GM18499 (cell line): Measurements from ENCODE around the gene PPM1D.

Experiments
- ATAC-seq: cut with Tn5 transposase; IDR thresholded peaks from one replicate; pipeline ENCODE4 v1.9.1; 2021; ENCODE audit warnings: moderate number of reproducible peaks; ENCODE audit not compliant: insufficient read depth, unreplicated experiment

PPM1D gene

DNA sequence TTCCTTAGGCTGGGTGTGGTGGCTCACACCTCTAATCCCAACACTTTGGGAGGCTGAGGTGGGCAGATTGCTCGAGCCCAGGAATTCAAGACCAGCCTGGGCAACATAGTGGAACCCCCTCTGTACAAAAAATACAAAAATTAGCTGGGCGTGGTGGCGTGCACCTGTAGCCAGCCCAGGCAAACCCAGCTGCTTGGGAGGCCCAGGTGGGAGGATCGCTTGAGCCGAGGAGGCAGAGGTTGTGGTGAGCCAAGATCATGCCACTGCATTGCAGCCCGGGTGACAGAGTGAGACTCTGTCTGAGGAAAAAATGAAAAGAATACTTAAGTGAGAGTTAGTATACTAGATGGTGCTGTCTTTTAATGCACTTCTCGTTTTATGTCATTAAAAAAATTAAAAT is 15.1 kb downstream of the PPM1D start:
- no peak for ATAC-seq

GRCh38 chr17:60615840-60616239 is 15.8 kb downstream of the PPM1D start:
- no peak for ATAC-seq

GRCh38 chr17:60618080-60618479 is 18.1 kb downstream of the PPM1D start:
- ATAC-seq, result no peak

GRCh38 chr17:60618854-60619526 is 19.0 kb downstream of the PPM1D start:
- no peak for ATAC-seq

- no peak for ATAC-seq
Measured at GRCh38 chr17:60622961-60623360, 23.0 kb downstream of the PPM1D start.

- ATAC-seq, result no peak
Measured at GRCh38 chr17:60623415-60623814, 23.4 kb downstream of the PPM1D start.

GRCh38 chr17:60627124-60627523 is 27.1 kb downstream of the PPM1D start:
- no peak for ATAC-seq

DNA sequence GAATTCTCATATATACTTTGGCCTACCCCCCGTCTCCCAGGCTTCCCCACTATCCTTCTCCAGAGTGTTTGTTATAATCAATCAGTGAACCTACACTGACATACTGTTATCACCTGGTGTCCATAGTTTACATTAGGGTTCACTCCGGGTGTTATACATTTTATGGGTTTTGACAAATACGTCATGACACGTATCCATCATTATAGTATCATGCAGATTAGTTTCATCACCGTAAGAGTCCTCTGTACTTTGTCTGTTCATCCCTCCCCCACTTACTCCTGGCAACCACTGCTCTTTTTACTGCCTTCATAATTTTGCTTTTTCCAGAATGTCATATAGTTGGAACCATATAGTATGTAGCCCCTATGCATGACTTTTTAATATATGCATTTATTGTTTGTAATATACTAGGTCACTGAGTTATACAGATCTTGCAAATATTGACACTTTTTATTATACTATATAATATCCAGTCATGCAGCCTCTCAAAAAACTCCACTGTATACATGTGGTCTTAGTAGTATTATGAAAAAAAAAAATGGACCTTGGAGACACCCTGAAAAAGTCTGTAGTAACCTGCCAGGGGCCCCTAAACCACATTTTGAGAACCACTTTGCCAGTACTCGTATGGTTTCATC is 28.4 kb downstream of the PPM1D start:
- ATAC-seq, result no peak

GRCh38 chr17:60629120-60629519 is 29.1 kb downstream of the PPM1D start:
- no peak for ATAC-seq

- ATAC-seq, result no peak
Measured at GRCh38 chr17:60630352-60630751, 30.4 kb downstream of the PPM1D start.

- ATAC-seq, result no peak
Measured at GRCh38 chr17:60631119-60631518, 31.1 kb downstream of the PPM1D start.

GRCh38 chr17:60637683-60638082 is 37.7 kb downstream of the PPM1D start:
- ATAC-seq, result no peak

GRCh38 chr17:60639019-60639330 is 39.0 kb downstream of the PPM1D start:
- ATAC-seq, result no peak

GRCh38 chr17:60640503-60640902 is 40.5 kb downstream of the PPM1D start:
- no peak for ATAC-seq

GRCh38 chr17:60641126-60641525 is 41.1 kb downstream of the PPM1D start:
- ATAC-seq, result no peak

DNA sequence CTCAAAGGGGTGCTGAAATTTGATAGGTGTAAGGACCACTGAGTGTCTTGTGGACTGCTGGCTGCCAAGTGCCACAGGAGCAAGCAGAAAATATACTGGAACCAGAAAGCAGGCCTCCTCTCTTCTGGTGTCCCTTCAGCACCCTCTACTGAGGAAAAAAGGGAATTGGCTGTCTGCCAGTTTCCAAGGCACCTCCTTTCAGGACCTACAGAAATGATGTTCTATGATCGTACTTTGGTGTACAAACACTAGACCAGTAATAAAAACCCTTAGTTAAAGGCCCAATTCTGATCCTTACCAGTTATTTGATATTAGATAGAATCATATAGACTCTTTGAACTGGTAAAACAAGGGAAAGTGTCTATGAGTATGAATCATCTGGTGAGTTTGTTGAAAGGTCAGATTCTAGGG is 41.8 kb downstream of the PPM1D start:
- ATAC-seq, result no peak

- ATAC-seq, result no peak
Measured at GRCh38 chr17:60645918-60646523, 46.0 kb downstream of the PPM1D start.

DNA sequence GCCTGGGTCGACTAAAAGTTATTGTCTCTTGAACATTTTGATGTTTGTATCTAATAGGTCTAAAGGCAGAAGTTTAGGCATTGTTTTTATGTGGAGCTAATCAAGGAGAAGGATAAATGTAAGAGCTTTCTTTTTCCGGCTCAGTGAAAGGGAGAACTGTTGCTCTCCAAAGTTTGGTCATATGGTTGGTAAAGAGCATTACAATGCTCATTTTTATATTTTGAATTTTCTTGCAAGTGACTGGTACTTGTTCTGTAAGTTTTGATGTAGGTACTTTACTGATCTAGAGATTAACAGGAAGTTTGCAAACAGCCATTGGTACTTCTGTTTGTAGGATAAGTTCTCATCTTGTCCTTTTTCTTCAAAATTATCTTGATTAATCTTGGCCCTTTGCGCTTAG is 46.7 kb downstream of the PPM1D start:
- ATAC-seq, result no peak

DNA sequence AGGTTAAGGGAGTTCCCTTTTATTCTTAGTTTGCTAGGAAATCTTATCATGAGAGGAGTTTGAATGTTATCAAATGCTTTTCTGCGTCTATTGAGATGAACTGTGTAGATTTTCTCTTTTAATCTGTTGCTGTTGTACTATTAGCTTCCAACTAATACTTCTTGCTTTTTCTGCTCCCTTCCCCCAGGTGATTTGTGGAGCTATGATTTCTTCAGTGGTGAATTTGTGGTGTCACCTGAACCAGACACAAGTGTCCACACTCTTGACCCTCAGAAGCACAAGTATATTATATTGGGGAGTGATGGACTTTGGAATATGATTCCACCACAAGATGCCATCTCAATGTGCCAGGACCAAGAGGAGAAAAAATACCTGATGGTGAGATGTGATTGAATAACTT is 47.7 kb downstream of the PPM1D start:
- ATAC-seq, result no peak

GRCh38 chr17:60652454-60653247 is 52.7 kb downstream of the PPM1D start:
- ATAC-seq, result peak; percentile 96

DNA sequence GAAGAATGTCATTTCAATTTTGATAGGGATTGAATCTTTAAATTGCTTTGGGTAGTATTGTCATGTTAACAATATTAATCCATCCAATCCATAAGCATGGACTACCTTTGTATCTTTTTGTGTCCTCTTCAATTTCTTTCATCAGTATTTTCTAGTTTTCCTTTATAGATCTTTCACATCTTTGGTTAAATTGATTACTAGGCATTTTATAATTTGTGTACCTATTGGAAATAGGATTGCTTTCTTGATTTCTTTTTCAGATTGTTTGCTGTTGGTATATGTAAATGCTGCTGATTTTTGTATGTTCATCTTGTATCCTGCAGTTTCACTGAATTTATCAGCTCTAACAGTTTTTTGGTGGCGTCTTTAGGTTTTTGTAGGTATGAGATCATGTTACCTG is 53.6 kb downstream of the PPM1D start:
- ATAC-seq, result no peak
